ENCODE measurements around the gene MAP3K2. TPM values are rescaled to one million over a fixed set of nuclear protein-coding genes. Genes with fewer than 3 reads are reported as not detected.

MAP3K2 gene
- total RNA-seq, 4 donors from 2014 or later, result 33.8 to 46.4 (median 39.4) TPM

GRCh38 chr2:127293386-127293747 is 94.4 kb downstream of the MAP3K2 start:
- Histone ChIP-seq H3K4me3 (peak overlapping the region; percentile 77 to 99 (median 86)), H3K36me3 (peaks cover 0 to 42% of the 10 kb centered on the region in 2 donors), H3K4me1 (peaks cover 12 to 13% of the 10 kb centered on the region in 2 donors), H3K27ac (peak overlapping the region; percentile 78 to 85 (median 84)), H3K9me3 (no peaks in the 10 kb centered on the region), H3K27me3 (no peaks in the 10 kb centered on the region)
- intact Hi-C loops (cut with DNase I; ENCODE audit: low total_unique reads), result no loop called here
- TF ChIP-seq CTCF (IDR thresholded peaks at IDR 0.05 in 4 of 5, conservative IDR thresholded peaks at IDR 0.05 in 1 of 5) (no peak), POLR2A (IDR thresholded peaks at IDR 0.05) (no peak)
- ATAC-seq (peak in 1 of 2 donors; percentile 16), DNase-seq (no peak)
- in situ Hi-C loops (cut with MboI; ENCODE audit: low sequenced_read_pairs in 4 of 4), result no loop called here

- ATAC-seq (no peak), DNase-seq (no peak)
- H3K27me3 ChIP-seq, result no peaks in the 10 kb centered on the region
- H3K36me3 ChIP-seq, result peaks cover 0 to 93% of the 10 kb centered on the region in 2 donors
- intact Hi-C loops (cut with DNase I; ENCODE audit: low total_unique reads), result no loop called here
- H3K27ac ChIP-seq, result no peak overlapping the region
- peaks cover 6 to 9% of the 10 kb centered on the region in 2 donors for H3K4me1 ChIP-seq
- in situ Hi-C loops (cut with MboI; ENCODE audit: low sequenced_read_pairs in 4 of 4), result no loop called here
- no peaks in the 10 kb centered on the region for H3K9me3 ChIP-seq
- TF ChIP-seq POLR2A (IDR thresholded peaks at IDR 0.05) (no peak), CTCF (IDR thresholded peaks at IDR 0.05 in 4 of 5, conservative IDR thresholded peaks at IDR 0.05 in 1 of 5) (no peak)
- no peak overlapping the region for H3K4me3 ChIP-seq
These were observed 99.5 kb downstream of the MAP3K2 start for GRCh38 chr2:127288274-127288673.

GRCh38 chr2:127283275-127283674 is 104.5 kb downstream of the MAP3K2 start:
- Histone ChIP-seq H3K9me3 (no peaks in the 10 kb centered on the region), H3K27ac (no peak overlapping the region), H3K4me3 (no peak overlapping the region), H3K4me1 (no peaks in the 10 kb centered on the region), H3K27me3 (no peaks in the 10 kb centered on the region), H3K36me3 (peaks cover 0 to 86% of the 10 kb centered on the region in 2 donors)
- TF ChIP-seq CTCF (IDR thresholded peaks at IDR 0.05 in 4 of 5, conservative IDR thresholded peaks at IDR 0.05 in 1 of 5), result no peak
- no peak for TF ChIP-seq POLR2A (IDR thresholded peaks at IDR 0.05)
- in situ Hi-C loops (cut with MboI; ENCODE audit: low sequenced_read_pairs in 4 of 4), result no loop called here
- DNase-seq, result no peak
- intact Hi-C loops (cut with DNase I; ENCODE audit: low total_unique reads), result no loop called here
- ATAC-seq, result no peak

- no peak overlapping the region for H3K27ac ChIP-seq
- ATAC-seq, result no peak
- no peaks in the 10 kb centered on the region for H3K27me3 ChIP-seq
- H3K4me1 ChIP-seq, result no peaks in the 10 kb centered on the region
- H3K36me3 ChIP-seq, result peaks cover 0 to 82% of the 10 kb centered on the region in 2 donors
- no peaks in the 10 kb centered on the region for H3K9me3 ChIP-seq
- in situ Hi-C loops (cut with MboI; ENCODE audit: low sequenced_read_pairs in 4 of 4) (no loop called here), intact Hi-C loops (cut with DNase I; ENCODE audit: low total_unique reads) (no loop called here)
- H3K4me3 ChIP-seq, result no peak overlapping the region
- DNase-seq, result no peak
- TF ChIP-seq CTCF (IDR thresholded peaks at IDR 0.05 in 4 of 5, conservative IDR thresholded peaks at IDR 0.05 in 1 of 5), result no peak
- TF ChIP-seq POLR2A (IDR thresholded peaks at IDR 0.05), result no peak
These were observed 107.1 kb downstream of the MAP3K2 start for GRCh38 chr2:127280693-127281092.

GRCh38 chr2:127279781-127280180 is 108.0 kb downstream of the MAP3K2 start:
- H3K4me1 ChIP-seq, result no peaks in the 10 kb centered on the region
- DNase-seq (no peak), ATAC-seq (no peak)
- no peak overlapping the region for H3K4me3 ChIP-seq
- in situ Hi-C loops (cut with MboI; ENCODE audit: low sequenced_read_pairs in 4 of 4), result no loop called here
- no peak overlapping the region for H3K27ac ChIP-seq
- TF ChIP-seq CTCF (IDR thresholded peaks at IDR 0.05 in 4 of 5, conservative IDR thresholded peaks at IDR 0.05 in 1 of 5) (no peak), POLR2A (IDR thresholded peaks at IDR 0.05) (no peak)
- no peaks in the 10 kb centered on the region for H3K27me3 ChIP-seq
- H3K36me3 ChIP-seq, result peaks cover 0 to 78% of the 10 kb centered on the region in 2 donors
- intact Hi-C loops (cut with DNase I; ENCODE audit: low total_unique reads), result no loop called here
- H3K9me3 ChIP-seq, result no peaks in the 10 kb centered on the region

All from gastrocnemius medialis (tissue), 4 donors.